Measurements from ENCODE around the gene PHAF1. TPM values are rescaled to one million over a fixed set of nuclear protein-coding genes. Genes with fewer than 3 reads are reported as not detected.

PHAF1 gene
- total and polyA plus RNA-seq, 4 donors = 12.6 to 20.7 (median 13.5) TPM

- ATAC-seq (ENCODE audit: low FRiP score) = no peak
- Histone ChIP-seq H3K9me3 (ENCODE audit: control insufficient read depth, low read length) (no peaks in the 10 kb centered on the region), H3K4me1 (ENCODE audit: control insufficient read depth in 1 of 2, insufficient read depth in 2 of 2, low read length in 2 of 2) (no peaks in the 10 kb centered on the region), H3K36me3 (ENCODE audit: control insufficient read depth in 1 of 2, insufficient read depth in 2 of 2, low read length in 1 of 2) (no peaks in the 10 kb centered on the region), H3K27me3 (ENCODE audit: control insufficient read depth in 1 of 2, insufficient read depth in 2 of 2, low read length in 1 of 2) (no peaks in the 10 kb centered on the region), H3K4me3 (ENCODE audit: low read length in 2 of 2) (no peak overlapping the region), H3K27ac (ENCODE audit: low read depth in 1 of 2, low read length in 2 of 2) (no peak overlapping the region)
- WGBS, 2 donors = 87 to 93% methylated on average over 2 of the region's 2 CpGs
- DNase-seq = no peak
- intact Hi-C loops (cut with DNase I) = no loop called here
Measured at GRCh38 chr16:67098599-67098998, 11.1 kb upstream of the PHAF1 start.

- WGBS, 2 donors = 92 to 93% methylated on average over 1 of the region's 1 CpG
- H3K27me3 ChIP-seq (ENCODE audit: control insufficient read depth in 1 of 2, insufficient read depth in 2 of 2, low read length in 1 of 2) = no peaks in the 10 kb centered on the region
- H3K36me3 ChIP-seq (ENCODE audit: control insufficient read depth in 1 of 2, insufficient read depth in 2 of 2, low read length in 1 of 2) = no peaks in the 10 kb centered on the region
- H3K4me3 ChIP-seq (ENCODE audit: low read length in 2 of 2) = no peak overlapping the region
- intact Hi-C loops (cut with DNase I) = no loop called here
- H3K9me3 ChIP-seq (ENCODE audit: control insufficient read depth, low read length) = no peaks in the 10 kb centered on the region
- no peak for DNase-seq
- ATAC-seq (ENCODE audit: low FRiP score) = no peak
- no peaks in the 10 kb centered on the region for H3K4me1 ChIP-seq (ENCODE audit: control insufficient read depth in 1 of 2, insufficient read depth in 2 of 2, low read length in 2 of 2)
- no peak overlapping the region for H3K27ac ChIP-seq (ENCODE audit: low read depth in 1 of 2, low read length in 2 of 2)
Measured at GRCh38 chr16:67100569-67101310, 9.0 kb upstream of the PHAF1 start.

- Histone ChIP-seq H3K4me1 (ENCODE audit: control insufficient read depth in 1 of 2, insufficient read depth in 2 of 2, low read length in 2 of 2) (no peaks in the 10 kb centered on the region), H3K4me3 (ENCODE audit: low read length in 2 of 2) (no peak overlapping the region), H3K27me3 (ENCODE audit: control insufficient read depth in 1 of 2, insufficient read depth in 2 of 2, low read length in 1 of 2) (no peaks in the 10 kb centered on the region), H3K27ac (ENCODE audit: low read depth in 1 of 2, low read length in 2 of 2) (no peak overlapping the region), H3K36me3 (ENCODE audit: control insufficient read depth in 1 of 2, insufficient read depth in 2 of 2, low read length in 1 of 2) (no peaks in the 10 kb centered on the region), H3K9me3 (ENCODE audit: control insufficient read depth, low read length) (no peaks in the 10 kb centered on the region)
- ATAC-seq (ENCODE audit: low FRiP score) (no peak), DNase-seq (no peak)
- intact Hi-C loops (cut with DNase I) = no loop called here
- 88 to 91% methylated on average over 4 of the region's 4 CpGs for WGBS, 2 donors
Measured at GRCh38 chr16:67101311-67102082, 8.2 kb upstream of the PHAF1 start.

- peak; percentile 42 for ATAC-seq (ENCODE audit: low FRiP score)
- no peak overlapping the region for H3K27ac ChIP-seq (ENCODE audit: low read depth in 1 of 2, low read length in 2 of 2)
- H3K36me3 ChIP-seq (ENCODE audit: control insufficient read depth in 1 of 2, insufficient read depth in 2 of 2, low read length in 1 of 2) = no peaks in the 10 kb centered on the region
- H3K27me3 ChIP-seq (ENCODE audit: control insufficient read depth in 1 of 2, insufficient read depth in 2 of 2, low read length in 1 of 2) = no peaks in the 10 kb centered on the region
- DNase-seq = no peak
- no peaks in the 10 kb centered on the region for H3K4me1 ChIP-seq (ENCODE audit: control insufficient read depth in 1 of 2, insufficient read depth in 2 of 2, low read length in 2 of 2)
- WGBS, 2 donors = 57 to 65% methylated on average over 4 of the region's 4 CpGs
- no peak overlapping the region for H3K4me3 ChIP-seq (ENCODE audit: low read length in 2 of 2)
- no peaks in the 10 kb centered on the region for H3K9me3 ChIP-seq (ENCODE audit: control insufficient read depth, low read length)
- intact Hi-C loops (cut with DNase I) = no loop called here
Measured at GRCh38 chr16:67104061-67104460, 5.7 kb upstream of the PHAF1 start.

- intact Hi-C loops (cut with DNase I) = loop anchor here in 1 of 2 donors (5.0 kb wide), 1 partner anchor 47 kb away; the partner anchor contains the start of gene B3GNT9
- ATAC-seq (ENCODE audit: low FRiP score) = no peak
- H3K9me3 ChIP-seq (ENCODE audit: control insufficient read depth, low read length) = no peaks in the 10 kb centered on the region
- no peaks in the 10 kb centered on the region for H3K4me1 ChIP-seq (ENCODE audit: control insufficient read depth in 1 of 2, insufficient read depth in 2 of 2, low read length in 2 of 2)
- WGBS, 2 donors = 94 to 98% methylated on average over 6 of the region's 6 CpGs
- no peaks in the 10 kb centered on the region for H3K27me3 ChIP-seq (ENCODE audit: control insufficient read depth in 1 of 2, insufficient read depth in 2 of 2, low read length in 1 of 2)
- H3K4me3 ChIP-seq (ENCODE audit: low read length in 2 of 2) = no peak overlapping the region
- DNase-seq = no peak
- no peaks in the 10 kb centered on the region for H3K36me3 ChIP-seq (ENCODE audit: control insufficient read depth in 1 of 2, insufficient read depth in 2 of 2, low read length in 1 of 2)
- no peak overlapping the region for H3K27ac ChIP-seq (ENCODE audit: low read depth in 1 of 2, low read length in 2 of 2)
Measured at GRCh38 chr16:67104845-67105244, 4.9 kb upstream of the PHAF1 start.

- no peak overlapping the region for H3K4me3 ChIP-seq (ENCODE audit: low read length in 2 of 2)
- H3K9me3 ChIP-seq (ENCODE audit: control insufficient read depth, low read length) = no peaks in the 10 kb centered on the region
- peak overlapping the region in 1 of 2 donors; percentile 3 for H3K27ac ChIP-seq (ENCODE audit: low read depth in 1 of 2, low read length in 2 of 2)
- 74 to 93% methylated on average over 2 of the region's 2 CpGs for WGBS, 2 donors
- intact Hi-C loops (cut with DNase I) = loop anchor here in 1 of 2 donors (5.0 kb wide), 1 partner anchor 47 kb away; the partner anchor contains the start of gene B3GNT9
- H3K27me3 ChIP-seq (ENCODE audit: control insufficient read depth in 1 of 2, insufficient read depth in 2 of 2, low read length in 1 of 2) = no peaks in the 10 kb centered on the region
- no peak for ATAC-seq (ENCODE audit: low FRiP score)
- no peak for DNase-seq
- H3K4me1 ChIP-seq (ENCODE audit: control insufficient read depth in 1 of 2, insufficient read depth in 2 of 2, low read length in 2 of 2) = no peaks in the 10 kb centered on the region
- H3K36me3 ChIP-seq (ENCODE audit: control insufficient read depth in 1 of 2, insufficient read depth in 2 of 2, low read length in 1 of 2) = no peaks in the 10 kb centered on the region
Measured at GRCh38 chr16:67105246-67105645, 4.5 kb upstream of the PHAF1 start.

- WGBS, 2 donors = 31 to 33% methylated on average over 4 to 5 of the region's 5 CpGs
- Histone ChIP-seq H3K9me3 (ENCODE audit: control insufficient read depth, low read length) (no peaks in the 10 kb centered on the region), H3K36me3 (ENCODE audit: control insufficient read depth in 1 of 2, insufficient read depth in 2 of 2, low read length in 1 of 2) (no peaks in the 10 kb centered on the region), H3K4me1 (ENCODE audit: control insufficient read depth in 1 of 2, insufficient read depth in 2 of 2, low read length in 2 of 2) (no peaks in the 10 kb centered on the region), H3K4me3 (ENCODE audit: low read length in 2 of 2) (no peak overlapping the region), H3K27me3 (ENCODE audit: control insufficient read depth in 1 of 2, insufficient read depth in 2 of 2, low read length in 1 of 2) (no peaks in the 10 kb centered on the region), H3K27ac (ENCODE audit: low read depth in 1 of 2, low read length in 2 of 2) (no peak overlapping the region)
- DNase-seq (no peak), ATAC-seq (ENCODE audit: low FRiP score) (no peak)
- intact Hi-C loops (cut with DNase I) = loop anchor here in 1 of 2 donors (5.0 kb wide), 1 partner anchor 46 kb away; the partner anchor contains the start of gene B3GNT9
Measured at GRCh38 chr16:67105881-67106280, 3.9 kb upstream of the PHAF1 start.

GRCh38 chr16:67108489-67108888 lies 1.3 kb upstream of the PHAF1 start:
- no peak for ATAC-seq (ENCODE audit: low FRiP score)
- WGBS, 2 donors = 97% methylated on average over 6 of the region's 6 CpGs
- intact Hi-C loops (cut with DNase I) = loop anchor here in 1 of 2 donors (5.0 kb wide), 1 partner anchor 44 kb away; the partner anchor contains the start of gene B3GNT9
- DNase-seq = no peak
- H3K36me3 ChIP-seq (ENCODE audit: control insufficient read depth in 1 of 2, insufficient read depth in 2 of 2, low read length in 1 of 2) = no peaks in the 10 kb centered on the region
- H3K9me3 ChIP-seq (ENCODE audit: control insufficient read depth, low read length) = no peaks in the 10 kb centered on the region
- H3K27ac ChIP-seq (ENCODE audit: low read depth in 1 of 2, low read length in 2 of 2) = no peak overlapping the region
- H3K4me1 ChIP-seq (ENCODE audit: control insufficient read depth in 1 of 2, insufficient read depth in 2 of 2, low read length in 2 of 2) = no peaks in the 10 kb centered on the region
- H3K27me3 ChIP-seq (ENCODE audit: control insufficient read depth in 1 of 2, insufficient read depth in 2 of 2, low read length in 1 of 2) = no peaks in the 10 kb centered on the region
- no peak overlapping the region for H3K4me3 ChIP-seq (ENCODE audit: low read length in 2 of 2)
